Duodenal mucosa (tissue), 2 donors: Measurements from ENCODE around the gene NFRKB.

Experiments
- H3K27ac ChIP-seq: one replicate; pipeline ENCODE4 v1.7.0; 2013; ENCODE audit warnings: low read depth, low read length
- H3K27me3 ChIP-seq, 2 donors: one replicate each; pipeline ENCODE4 v1.7.0; 2013; ENCODE audit warnings: low read length in 2 of 2, control low read depth in 1 of 2; ENCODE audit not compliant: insufficient read depth in 2 of 2, control insufficient read depth in 1 of 2
- H3K36me3 ChIP-seq, 2 donors: one replicate each; pipeline ENCODE4 v1.7.0; 2013; ENCODE audit warnings: low read length in 2 of 2, control low read depth in 1 of 2; ENCODE audit not compliant: insufficient read depth in 2 of 2, control insufficient read depth in 1 of 2
- H3K4me1 ChIP-seq, 2 donors: one replicate each; pipeline ENCODE4 v1.7.0; 2013; ENCODE audit warnings: low read length in 2 of 2, control low read depth in 1 of 2; ENCODE audit not compliant: insufficient read depth in 2 of 2, control insufficient read depth in 1 of 2
- H3K4me3 ChIP-seq, 2 donors: one replicate each; pipeline ENCODE4 v1.7.0; 2013; ENCODE audit warnings: low read length in 2 of 2, low read depth in 1 of 2
- H3K9ac ChIP-seq, 2 donors: one replicate each; pipeline ENCODE4 v1.7.0; 2013; ENCODE audit warnings: low read length in 2 of 2, low read depth in 1 of 2
- H3K9me3 ChIP-seq, 2 donors: one replicate each; pipeline ENCODE4 v1.7.0; 2013; ENCODE audit warnings: low read length in 2 of 2, control low read depth in 1 of 2; ENCODE audit not compliant: control insufficient read depth in 1 of 2

Gene NFRKB

GRCh38 chr11:129895126-129896041 lies at the start of gene NFRKB:
Gene NFRKB, minus strand, starts transcription at chr11:129895578. Its CDS starts 2,729 bp downstream, at chr11:129892849.
- Histone ChIP-seq H3K9ac (peak within 1 kb of the TSS; percentile 84 to 91), H3K27me3 (no peaks in the 10 kb centered on the region), H3K4me1 (peaks cover 11 to 21% of the 10 kb centered on the region in 2 donors), H3K9me3 (no peaks in the 10 kb centered on the region), H3K4me3 (peak within 1 kb of the TSS; percentile 95 to 96), H3K36me3 (peaks cover 13 to 26% of the 10 kb centered on the region in 2 donors), H3K27ac (peak within 1 kb of the TSS; percentile 50)

- H3K4me3 ChIP-seq = no peak overlapping the region
- peaks cover 7 to 21% of the 10 kb centered on the region in 2 donors for H3K36me3 ChIP-seq
- H3K27me3 ChIP-seq = no peaks in the 10 kb centered on the region
- no peak overlapping the region for H3K27ac ChIP-seq
- no peak overlapping the region for H3K9ac ChIP-seq
- no peaks in the 10 kb centered on the region for H3K9me3 ChIP-seq
- H3K4me1 ChIP-seq = no peaks in the 10 kb centered on the region
Observed at GRCh38 chr11:129944696-129945095, 49.3 kb upstream of the NFRKB start.

DNA sequence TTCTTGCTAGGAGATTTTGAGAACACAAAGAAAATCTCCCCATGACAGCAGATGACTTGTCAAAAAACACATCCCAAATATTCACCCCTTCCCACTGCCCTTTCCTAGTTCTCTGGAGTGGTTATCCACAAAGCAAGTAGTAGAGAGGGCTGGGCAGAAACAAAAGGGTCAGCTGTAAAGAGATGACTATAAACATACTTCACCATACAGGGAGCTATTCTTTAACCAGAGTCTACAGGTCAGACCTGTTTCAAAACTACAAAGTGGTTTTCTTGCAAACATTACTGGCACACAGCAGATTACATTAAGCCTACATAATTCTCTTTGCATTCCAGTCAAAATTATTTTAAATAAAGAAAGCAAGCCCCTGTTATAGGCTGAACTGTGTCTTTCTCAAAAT lies 47.7 kb upstream of the NFRKB start:
- Histone ChIP-seq H3K4me3 (no peak overlapping the region), H3K27me3 (no peaks in the 10 kb centered on the region), H3K36me3 (peaks cover 7 to 23% of the 10 kb centered on the region in 2 donors), H3K27ac (no peak overlapping the region), H3K9me3 (no peaks in the 10 kb centered on the region), H3K9ac (no peak overlapping the region), H3K4me1 (no peaks in the 10 kb centered on the region)

DNA sequence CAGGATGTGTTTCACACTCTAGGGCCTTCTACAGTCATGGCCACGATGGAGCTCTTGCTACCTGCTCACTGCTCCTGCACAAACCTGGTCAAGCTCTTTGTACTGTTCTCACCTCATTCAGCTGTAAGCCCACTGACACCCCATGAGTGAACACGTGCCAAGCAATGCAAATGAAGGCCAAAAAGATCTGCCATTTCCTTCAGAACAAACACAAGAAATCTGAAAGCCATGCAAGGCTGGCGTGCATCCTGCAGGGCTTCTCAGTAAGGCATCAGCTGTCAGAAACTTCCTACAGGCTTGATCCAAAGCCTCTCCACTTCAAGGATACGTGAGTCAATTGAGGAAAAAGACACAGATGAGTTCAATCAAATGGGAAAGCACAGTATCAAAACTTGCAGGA lies 44.1 kb upstream of the NFRKB start:
- H3K4me3 ChIP-seq = no peak overlapping the region
- no peak overlapping the region for H3K9ac ChIP-seq
- peaks cover 4 to 9% of the 10 kb centered on the region in 2 donors for H3K36me3 ChIP-seq
- H3K9me3 ChIP-seq = no peaks in the 10 kb centered on the region
- H3K27ac ChIP-seq = no peak overlapping the region
- no peaks in the 10 kb centered on the region for H3K27me3 ChIP-seq
- no peaks in the 10 kb centered on the region for H3K4me1 ChIP-seq

DNA sequence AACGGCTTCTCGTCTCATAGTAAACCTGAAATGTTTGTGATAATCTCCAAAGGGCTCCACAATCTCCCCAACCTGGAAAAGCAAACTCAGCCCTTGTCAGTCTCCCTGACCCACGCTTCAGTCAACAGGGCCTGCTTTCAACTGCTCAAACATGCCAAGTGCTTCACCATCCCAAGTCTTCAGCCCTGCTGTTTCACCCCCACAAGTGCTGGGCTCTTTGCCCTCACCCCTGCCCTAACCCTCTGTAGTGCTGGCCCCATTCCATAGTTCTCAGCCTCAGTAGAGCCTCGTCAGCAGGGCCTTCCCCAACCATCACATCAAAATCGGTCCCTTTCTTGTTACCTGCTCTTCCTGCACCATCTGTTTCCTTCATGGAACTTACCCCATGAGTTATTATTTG lies 43.4 kb upstream of the NFRKB start:
- H3K4me3 ChIP-seq = no peak overlapping the region
- H3K27me3 ChIP-seq = no peaks in the 10 kb centered on the region
- no peaks in the 10 kb centered on the region for H3K9me3 ChIP-seq
- no peak overlapping the region for H3K9ac ChIP-seq
- H3K27ac ChIP-seq = no peak overlapping the region
- H3K4me1 ChIP-seq = no peaks in the 10 kb centered on the region
- peaks cover 4 to 13% of the 10 kb centered on the region in 2 donors for H3K36me3 ChIP-seq

DNA sequence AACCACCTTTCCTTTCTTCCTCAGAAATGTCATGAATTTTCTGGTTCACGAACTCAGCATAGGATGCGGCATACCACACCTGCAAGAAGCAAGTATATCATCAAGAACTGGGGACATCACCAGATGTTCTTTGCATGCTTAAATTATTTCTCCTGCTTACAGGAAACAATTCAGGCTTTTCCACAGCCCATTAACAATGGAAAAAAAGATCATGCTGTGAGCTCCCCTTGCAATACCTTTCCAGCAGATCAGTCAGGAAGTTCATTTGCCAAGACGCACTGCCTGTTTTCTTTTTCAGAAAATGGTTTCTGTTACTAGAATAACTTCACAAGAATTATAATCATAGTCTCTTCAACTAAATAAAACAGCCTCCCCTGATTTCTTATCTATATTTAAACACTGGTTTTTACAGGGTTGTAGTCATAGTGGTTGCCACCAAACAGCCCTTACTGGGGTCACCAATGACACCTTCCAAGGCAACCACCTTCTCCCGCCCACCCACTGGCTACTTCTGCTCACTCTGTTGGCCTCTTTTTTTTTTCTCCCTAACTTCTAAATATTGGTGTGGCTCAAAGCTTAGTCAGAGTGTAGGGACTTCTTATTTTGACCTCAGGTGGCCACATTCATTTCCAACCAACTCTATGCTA lies 42.3 kb upstream of the NFRKB start:
- Histone ChIP-seq H3K9ac (no peak overlapping the region), H3K27ac (no peak overlapping the region), H3K36me3 (peaks cover 4 to 14% of the 10 kb centered on the region in 2 donors), H3K9me3 (no peaks in the 10 kb centered on the region), H3K4me3 (no peak overlapping the region), H3K27me3 (no peaks in the 10 kb centered on the region), H3K4me1 (no peaks in the 10 kb centered on the region)

GRCh38 chr11:129935723-129936122 lies 40.3 kb upstream of the NFRKB start:
- H3K9me3 ChIP-seq = no peaks in the 10 kb centered on the region
- no peaks in the 10 kb centered on the region for H3K27me3 ChIP-seq
- no peak overlapping the region for H3K4me3 ChIP-seq
- H3K27ac ChIP-seq = no peak overlapping the region
- no peak overlapping the region for H3K9ac ChIP-seq
- H3K4me1 ChIP-seq = no peaks in the 10 kb centered on the region
- peaks cover 2 to 12% of the 10 kb centered on the region in 2 donors for H3K36me3 ChIP-seq

DNA sequence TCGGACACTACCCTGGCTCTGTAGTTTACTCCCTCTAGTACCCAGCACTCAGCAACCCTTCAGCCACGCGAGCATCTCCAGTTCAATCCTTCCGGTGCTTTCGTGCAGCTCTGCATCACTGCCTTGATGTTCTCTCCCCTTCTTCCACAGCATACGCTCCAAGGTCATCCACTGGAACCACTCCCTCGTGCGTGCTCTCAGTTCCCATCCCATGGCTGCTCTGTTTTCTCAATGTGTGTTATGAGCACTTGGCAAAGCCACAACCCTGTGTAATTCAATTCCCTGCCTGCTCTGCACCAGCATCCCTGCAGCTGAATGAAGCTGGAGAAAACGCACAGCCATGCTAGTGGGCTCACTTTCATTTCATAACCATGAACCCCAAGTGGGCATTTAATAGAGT lies 38.5 kb upstream of the NFRKB start:
- Histone ChIP-seq H3K9ac (no peak overlapping the region), H3K4me1 (no peaks in the 10 kb centered on the region), H3K36me3 (peaks cover 2 to 16% of the 10 kb centered on the region in 2 donors), H3K27ac (no peak overlapping the region), H3K27me3 (no peaks in the 10 kb centered on the region), H3K9me3 (no peaks in the 10 kb centered on the region), H3K4me3 (no peak overlapping the region)

DNA sequence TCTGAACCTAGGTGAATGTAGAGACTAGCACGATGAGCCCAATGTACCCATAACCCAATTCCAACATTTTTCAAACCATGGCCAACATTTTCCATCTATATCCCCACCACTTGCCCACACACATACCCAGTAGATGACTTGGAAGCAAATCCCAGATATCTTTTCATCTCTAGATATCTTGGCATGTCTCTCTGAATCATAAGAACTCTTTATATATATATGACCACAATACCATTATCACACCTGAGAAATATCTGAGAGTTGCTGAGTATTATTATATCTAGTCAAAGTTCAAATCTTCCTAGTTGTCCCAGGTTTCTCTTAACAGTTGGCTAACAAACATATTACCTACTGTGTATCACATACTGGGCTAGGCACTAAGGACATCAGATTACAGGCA lies 37.9 kb upstream of the NFRKB start:
- no peak overlapping the region for H3K4me3 ChIP-seq
- H3K27me3 ChIP-seq = no peaks in the 10 kb centered on the region
- H3K36me3 ChIP-seq = peaks cover 2 to 16% of the 10 kb centered on the region in 2 donors
- H3K4me1 ChIP-seq = no peaks in the 10 kb centered on the region
- no peaks in the 10 kb centered on the region for H3K9me3 ChIP-seq
- H3K27ac ChIP-seq = no peak overlapping the region
- no peak overlapping the region for H3K9ac ChIP-seq

DNA sequence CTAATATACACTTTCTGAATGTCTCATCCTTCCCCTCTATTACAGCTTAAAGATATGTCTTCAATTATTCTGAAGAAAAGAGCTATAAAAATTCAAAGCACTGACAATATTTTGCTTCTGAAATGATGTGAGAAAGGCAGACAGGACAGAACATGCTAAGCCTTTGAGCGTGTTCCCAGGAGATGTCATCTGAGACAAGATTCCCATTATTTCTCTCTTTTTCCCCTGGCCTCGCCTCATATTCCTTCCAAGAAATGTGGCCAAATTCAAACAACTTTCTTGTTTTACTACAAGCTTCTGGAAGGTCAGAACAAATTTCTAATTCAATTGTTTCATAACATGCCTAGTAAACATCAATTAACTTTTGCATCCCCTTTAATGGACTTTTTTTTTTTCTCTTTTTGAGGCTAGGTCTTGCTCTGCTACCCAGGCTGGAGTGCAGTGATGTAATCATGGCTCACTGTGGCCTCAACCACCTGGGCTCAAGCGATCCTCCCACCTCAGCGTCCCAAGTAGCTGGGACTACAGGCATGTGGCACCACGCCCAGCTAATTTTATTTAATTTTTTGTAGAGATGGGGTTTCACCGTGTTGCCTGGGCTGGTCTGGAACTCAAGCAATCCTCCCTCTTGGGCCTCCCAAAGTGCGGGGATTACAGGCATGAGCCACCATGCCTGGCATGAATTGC lies 37.1 kb upstream of the NFRKB start:
- Histone ChIP-seq H3K36me3 (peaks cover 2 to 16% of the 10 kb centered on the region in 2 donors), H3K4me3 (no peak overlapping the region), H3K4me1 (no peaks in the 10 kb centered on the region), H3K9me3 (no peaks in the 10 kb centered on the region), H3K27me3 (no peaks in the 10 kb centered on the region), H3K9ac (no peak overlapping the region), H3K27ac (no peak overlapping the region)
